GM12873 (cell line): ENCODE results near the gene IGF2BP1.

Experiments
- TF ChIP-seq, protein P1 (sequence below): IDR thresholded peaks from 2 replicates; pipeline ENCODE4 v1.5.1; 2012; ENCODE audit warnings: low read depth, mild to moderate bottlenecking, moderate library complexity, low read length, control low read depth; ENCODE audit not compliant: insufficient read depth; ENCODE audit errors: missing control alignments

Gene IGF2BP1

GRCh38 chr17:49016775-49017463, 19.7 kb downstream of the IGF2BP1 start:
- TF ChIP-seq, protein P1, sequence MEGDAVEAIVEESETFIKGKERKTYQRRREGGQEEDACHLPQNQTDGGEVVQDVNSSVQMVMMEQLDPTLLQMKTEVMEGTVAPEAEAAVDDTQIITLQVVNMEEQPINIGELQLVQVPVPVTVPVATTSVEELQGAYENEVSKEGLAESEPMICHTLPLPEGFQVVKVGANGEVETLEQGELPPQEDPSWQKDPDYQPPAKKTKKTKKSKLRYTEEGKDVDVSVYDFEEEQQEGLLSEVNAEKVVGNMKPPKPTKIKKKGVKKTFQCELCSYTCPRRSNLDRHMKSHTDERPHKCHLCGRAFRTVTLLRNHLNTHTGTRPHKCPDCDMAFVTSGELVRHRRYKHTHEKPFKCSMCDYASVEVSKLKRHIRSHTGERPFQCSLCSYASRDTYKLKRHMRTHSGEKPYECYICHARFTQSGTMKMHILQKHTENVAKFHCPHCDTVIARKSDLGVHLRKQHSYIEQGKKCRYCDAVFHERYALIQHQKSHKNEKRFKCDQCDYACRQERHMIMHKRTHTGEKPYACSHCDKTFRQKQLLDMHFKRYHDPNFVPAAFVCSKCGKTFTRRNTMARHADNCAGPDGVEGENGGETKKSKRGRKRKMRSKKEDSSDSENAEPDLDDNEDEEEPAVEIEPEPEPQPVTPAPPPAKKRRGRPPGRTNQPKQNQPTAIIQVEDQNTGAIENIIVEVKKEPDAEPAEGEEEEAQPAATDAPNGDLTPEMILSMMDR = no peak

GRCh38 chr17:49018116-49018612, 21.0 kb downstream of the IGF2BP1 start:
- TF ChIP-seq, protein P1 = no peak

- TF ChIP-seq, protein P1 = no peak
Measured at GRCh38 chr17:49018748-49019147, 21.6 kb downstream of the IGF2BP1 start.

GRCh38 chr17:49020609-49021008, 23.4 kb downstream of the IGF2BP1 start:
- TF ChIP-seq, protein P1 = no peak

DNA sequence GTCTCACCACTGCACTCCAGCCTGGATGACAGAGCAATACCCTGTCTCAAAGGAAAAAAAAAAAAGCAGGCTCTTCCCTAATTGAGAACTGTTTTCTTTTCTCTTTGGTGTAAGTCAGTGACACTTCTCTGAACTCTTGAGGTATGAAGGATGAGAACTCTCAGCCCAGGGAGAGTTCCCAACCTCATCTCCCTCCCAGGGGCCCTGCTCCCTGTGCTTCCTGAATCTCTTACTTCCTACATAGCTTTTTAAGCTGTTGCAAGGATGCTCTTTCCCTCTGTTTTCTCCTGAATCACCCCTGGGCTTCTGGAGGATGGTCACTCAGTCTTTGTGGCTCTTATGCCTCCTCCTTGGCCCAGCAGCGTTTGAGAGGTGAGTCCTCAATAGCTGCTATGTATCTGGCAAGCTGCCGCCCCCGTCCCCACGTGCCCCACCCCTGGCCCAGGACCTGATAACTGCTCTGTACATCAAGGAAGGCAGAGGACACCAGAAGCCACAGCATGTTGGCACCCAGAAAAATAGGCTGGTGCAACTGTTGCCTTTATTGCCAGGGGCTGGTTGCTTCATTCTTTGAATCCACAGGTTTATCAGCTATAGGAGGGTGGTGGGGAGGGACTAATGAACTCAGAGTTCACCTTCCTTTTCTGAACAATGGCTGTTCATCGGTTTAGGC, 24.0 kb downstream of the IGF2BP1 start:
- TF ChIP-seq, protein P1 = no peak

DNA sequence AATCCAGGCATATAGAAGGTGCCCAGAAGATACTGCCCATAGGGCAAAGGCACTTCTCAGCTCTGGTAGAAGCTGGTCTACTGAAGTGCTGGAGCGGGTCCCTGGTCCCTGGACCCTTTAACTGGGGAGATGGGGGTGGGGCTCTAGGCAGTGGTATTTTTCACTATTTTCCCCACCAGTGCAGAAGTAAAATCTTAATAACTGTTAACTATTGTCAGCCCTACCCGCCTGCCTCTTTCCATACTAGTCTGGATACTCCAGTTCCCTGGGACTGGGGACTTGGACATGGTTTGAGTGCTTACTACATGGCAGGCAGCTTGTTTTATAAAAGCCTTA, 24.6 kb downstream of the IGF2BP1 start:
- TF ChIP-seq, protein P1 = no peak

DNA sequence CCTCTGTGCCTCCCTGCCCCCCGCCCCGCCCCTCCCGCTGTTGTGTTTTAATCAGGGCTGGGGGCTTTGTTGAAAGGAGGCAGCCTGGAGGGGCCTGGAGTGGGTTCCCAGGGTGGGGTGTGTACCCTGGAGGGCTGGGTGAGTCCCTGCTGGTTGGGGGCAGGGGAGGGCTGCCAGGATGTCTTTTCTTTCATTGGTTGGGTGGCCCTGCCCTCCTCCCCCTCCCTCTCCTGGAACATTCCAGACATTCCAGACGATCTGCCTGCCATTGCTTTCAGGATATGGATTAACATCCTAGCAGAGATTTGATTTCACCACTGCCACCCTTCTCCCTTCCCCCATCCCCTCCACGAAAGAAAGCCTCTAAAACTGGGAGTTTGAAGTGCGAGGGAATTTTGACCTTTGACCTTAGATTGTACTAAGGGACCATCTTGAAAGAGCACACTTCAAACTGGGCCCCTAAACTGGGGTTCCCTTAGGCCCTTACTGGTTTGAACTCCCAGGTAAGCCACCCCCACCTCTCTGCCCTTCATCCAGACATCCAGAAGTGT, 25.3 kb downstream of the IGF2BP1 start:
- TF ChIP-seq, protein P1 = no peak
